Left kidney (tissue), 2 donors: Measurements from ENCODE around the gene CLEC2D. TPM values are rescaled to one million over a fixed set of nuclear protein-coding genes. Genes with fewer than 3 reads are reported as not detected.
"Not testable (repeated sequence)": the region's sequence is repeated elsewhere in the genome, so short reads cannot be mapped to it uniquely, and the experiment has no call there.

Experiments used
- DNase-seq: peaks from one replicate; pipeline ENCODE4 v3.0.0-alpha.2; 2013
- polyA plus RNA-seq: library from polyadenylated mRNA; unstranded; fragments of 120-200 nt; gene quantifications from one replicate; pipeline ENCODE4 v1.2.1, GENCODE V29; 2013; ENCODE audit not compliant: insufficient read length

CLEC2D gene
- polyA plus RNA-seq, 1 donor = 30.5 TPM

DNA sequence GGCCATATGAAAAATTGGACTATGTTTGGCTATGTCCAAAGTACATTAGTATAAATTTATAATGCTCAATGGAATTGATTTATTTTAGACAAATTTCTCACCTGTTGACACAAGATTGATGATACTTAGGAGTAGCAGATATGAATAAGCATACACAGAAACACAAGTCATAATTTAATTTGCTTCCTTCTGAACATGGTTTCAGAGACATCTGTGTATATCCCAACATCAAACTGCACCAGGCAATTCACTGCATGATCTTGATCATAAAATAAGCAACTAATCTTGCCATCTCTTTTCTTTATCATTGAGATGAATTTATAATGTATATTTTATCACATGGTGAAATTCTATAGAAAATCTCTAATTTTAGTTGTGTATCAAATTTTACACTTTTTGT is 59.6 kb downstream of the CLEC2D start:
- DNase-seq = no peak

DNA sequence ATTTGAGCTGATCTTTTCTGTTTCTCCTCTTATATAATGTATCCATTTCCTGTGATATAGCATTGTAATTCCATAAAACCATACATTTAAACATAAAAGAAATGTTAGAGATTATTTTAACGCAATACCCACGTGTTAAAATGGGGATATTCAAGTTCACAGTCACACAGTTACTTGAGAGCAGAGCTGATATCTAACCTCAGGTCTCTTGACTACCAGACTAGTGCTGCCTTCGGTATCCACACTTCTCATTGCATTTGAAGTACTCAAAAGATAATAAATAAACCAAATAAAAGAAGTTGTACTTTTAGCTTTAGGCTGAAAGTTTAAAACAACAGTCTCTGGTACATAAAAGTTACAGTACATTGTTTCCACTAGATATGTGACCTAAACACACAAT is 60.5 kb downstream of the CLEC2D start:
- DNase-seq = no peak

DNA sequence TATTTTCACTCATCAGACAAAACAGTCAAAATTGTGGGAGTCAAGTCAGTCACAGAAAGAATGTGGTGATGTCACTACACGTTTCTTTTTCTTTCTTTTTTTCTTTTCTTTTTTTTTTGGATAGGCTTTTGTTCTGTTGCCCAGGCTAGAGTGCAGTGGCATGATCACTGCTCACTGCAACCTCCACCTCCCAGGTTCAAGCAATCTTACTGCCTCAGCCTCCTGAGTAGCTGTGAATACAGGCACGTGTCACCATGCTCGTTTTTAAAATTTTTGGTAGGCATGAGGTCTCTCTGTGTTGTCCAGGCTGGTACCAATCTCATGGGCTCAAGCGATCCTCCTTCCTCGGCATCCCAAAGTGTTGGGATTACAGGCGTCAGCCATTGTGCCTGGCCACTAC is 61.1 kb downstream of the CLEC2D start:
- DNase-seq = no peak

DNA sequence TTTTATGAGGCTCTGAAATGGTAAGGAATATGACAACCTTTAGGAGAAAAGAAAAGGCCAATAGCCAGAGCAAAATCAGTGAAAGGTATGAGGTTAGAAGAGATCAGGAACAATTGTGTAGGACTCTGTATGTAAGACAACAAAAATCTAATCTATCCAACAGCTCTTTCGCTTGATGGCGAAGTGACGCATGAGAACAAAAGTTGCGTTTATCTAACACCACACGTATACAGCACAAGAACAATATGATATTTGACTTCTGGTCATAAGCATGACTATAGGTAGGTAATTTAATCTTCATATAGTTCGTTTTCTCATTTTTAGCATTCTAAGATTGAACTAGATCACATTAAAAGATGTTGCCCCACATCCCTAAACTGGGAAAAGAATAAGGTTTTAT is 61.9 kb downstream of the CLEC2D start:
- no peak for DNase-seq

DNA sequence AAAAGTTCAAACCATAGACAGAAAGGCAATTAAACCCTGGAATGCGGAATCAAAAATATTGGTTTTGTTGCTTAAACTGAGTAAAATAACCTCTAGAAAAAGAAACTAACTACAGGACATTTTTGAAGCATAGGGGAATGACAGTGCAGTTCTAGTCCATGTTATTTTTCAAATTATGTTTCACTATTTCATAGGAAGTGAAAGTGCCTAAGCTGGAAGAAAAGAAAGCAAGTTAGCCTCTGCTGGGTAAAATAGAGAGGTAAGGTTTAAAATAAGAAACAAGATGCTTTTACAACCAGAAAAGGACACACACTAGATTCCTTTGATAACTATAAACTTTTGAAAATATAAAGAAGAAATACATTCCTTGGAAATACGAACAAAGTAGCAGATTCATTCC is 62.3 kb downstream of the CLEC2D start:
- DNase-seq = no peak

DNA sequence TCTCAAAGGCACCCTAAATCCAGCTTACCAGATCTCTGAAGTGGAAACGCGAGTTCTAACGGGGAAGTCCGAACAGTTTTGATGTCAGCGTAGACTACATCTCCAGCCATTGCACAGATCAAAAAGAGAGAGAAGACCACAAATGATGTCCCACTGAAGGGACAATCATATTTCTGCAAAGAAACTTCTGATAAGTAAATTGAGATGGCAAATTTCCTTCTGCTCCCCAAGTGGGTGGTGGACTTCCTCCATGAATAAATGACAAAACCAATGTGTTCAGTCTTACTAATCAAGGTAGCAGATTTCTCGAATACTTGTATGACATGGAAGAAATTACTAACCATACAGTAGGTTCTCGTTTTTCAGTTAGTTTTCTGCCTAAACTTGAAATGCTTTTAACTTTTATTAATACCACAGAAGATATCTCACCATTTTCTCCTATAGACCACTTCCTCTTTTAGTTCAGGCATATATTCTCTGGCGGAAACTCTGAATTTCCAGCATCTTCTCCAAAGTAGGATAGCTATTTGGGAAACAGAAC is 63.5 kb downstream of the CLEC2D start, which contains the start of gene CLECL1:
Gene CLECL1 (minus strand): TSS at position 177 of the 541 bp plus-strand sequence.
- DNase-seq = no peak

DNA sequence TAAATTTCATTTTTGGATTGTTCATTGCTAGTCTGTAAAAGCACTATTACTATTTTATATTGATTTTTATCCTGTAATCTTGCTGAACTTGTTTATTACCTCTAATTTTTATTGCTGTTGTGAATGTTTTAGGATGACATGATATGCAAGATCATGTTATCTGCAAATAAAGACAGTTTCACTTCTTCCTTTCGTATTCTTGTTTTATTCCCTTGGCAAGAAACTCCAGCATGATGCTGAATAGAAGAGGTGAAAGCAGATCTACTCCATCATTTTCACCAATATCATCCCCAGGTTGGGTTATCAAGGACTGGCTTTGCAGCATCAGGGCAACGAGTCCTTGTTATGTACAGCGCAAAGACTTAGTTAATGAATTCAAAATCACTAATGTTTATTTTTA is 66.1 kb downstream of the CLEC2D start:
- DNase-seq = no peak

DNA sequence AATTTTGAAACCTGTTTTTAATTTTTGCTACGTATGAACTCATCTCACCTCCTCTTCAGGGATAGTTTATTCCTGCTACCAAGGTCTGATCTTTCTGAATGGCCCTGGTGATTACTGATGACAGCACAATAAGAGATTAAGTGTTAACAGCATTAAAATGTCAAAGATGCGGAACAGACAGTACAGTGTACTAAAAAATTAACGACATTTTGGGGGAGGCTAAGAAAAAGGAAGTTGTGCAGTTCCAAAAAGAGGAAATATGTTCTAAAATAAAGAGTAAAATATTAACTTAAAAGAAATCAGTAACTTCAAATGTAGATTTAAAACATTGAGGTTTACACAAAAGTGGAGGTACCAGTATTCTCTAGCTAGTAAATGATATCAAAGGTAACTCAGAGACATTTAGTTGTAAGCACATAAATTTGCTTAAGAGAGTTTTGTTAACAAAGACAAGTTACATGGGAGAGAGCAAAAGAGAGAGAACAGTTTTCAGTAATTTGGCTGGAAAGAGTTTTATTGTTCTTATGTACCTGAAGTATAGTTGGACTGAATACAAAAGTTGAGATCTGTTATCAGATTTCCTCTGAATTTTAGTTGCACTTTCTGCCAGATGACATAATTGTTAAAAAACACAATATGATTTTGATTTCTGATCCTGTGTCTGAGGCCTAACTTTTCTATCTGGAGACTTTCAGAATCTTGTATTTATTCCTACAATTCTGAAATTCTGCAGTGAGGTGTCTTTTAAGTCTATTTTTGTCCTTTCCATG is 67.6 kb downstream of the CLEC2D start:
- no peak for DNase-seq

DNA sequence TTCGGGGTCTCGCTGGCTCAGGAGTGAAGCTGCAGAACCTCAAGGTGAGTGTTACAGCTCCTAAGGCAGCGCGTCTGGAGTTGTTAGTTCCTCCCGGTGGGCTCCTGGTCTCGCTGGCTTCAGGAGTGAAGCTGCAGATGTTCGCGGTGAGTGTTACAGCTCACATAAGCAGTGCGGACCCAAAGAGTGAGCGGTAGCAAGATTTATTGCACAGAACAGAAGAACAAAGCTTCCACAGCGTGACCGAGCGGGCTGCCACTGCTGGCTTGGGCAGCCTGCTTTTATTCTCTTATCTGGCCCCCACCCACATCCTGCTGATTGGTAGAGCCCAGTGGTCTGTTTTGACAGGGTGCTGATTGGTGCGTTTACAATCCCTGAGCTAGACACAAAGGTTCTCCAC is 69.4 kb downstream of the CLEC2D start:
- not testable (repeated sequence) for DNase-seq

DNA sequence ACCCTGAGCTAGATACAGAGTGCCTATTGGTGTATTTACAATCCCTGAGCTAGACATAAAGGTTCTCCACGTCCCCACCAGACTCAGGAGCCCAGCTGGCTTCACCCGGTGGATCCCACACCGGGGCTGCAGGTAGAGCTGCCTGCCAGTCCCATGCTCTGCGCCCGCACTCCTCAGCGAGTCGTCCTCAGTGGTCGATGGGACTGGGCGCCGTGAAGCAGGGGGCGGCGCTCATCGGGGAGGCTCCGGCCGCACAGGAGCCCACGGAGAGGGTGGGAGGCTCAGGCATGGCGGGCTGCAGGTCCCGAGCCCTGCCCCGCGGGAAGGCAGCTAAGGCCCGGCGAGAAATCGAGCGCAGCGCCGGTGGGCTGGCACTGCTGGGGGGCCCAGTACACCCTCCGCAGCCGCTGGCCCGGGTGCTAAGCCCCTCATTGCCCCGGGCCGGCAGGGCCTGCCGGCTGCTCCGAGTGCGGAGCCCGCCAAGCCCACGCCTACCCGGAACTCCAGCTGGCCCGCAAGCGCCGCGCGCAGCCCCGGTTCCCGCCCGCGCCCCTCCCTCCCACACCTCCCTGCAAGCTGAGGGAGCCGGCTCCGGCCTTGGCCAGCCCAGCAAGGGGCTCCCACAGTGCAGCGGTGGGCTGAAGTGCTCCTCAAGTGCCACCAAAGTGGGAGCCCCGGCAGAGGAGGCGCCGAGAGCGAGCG is 70.0 kb downstream of the CLEC2D start:
- not testable (repeated sequence) for DNase-seq

DNA sequence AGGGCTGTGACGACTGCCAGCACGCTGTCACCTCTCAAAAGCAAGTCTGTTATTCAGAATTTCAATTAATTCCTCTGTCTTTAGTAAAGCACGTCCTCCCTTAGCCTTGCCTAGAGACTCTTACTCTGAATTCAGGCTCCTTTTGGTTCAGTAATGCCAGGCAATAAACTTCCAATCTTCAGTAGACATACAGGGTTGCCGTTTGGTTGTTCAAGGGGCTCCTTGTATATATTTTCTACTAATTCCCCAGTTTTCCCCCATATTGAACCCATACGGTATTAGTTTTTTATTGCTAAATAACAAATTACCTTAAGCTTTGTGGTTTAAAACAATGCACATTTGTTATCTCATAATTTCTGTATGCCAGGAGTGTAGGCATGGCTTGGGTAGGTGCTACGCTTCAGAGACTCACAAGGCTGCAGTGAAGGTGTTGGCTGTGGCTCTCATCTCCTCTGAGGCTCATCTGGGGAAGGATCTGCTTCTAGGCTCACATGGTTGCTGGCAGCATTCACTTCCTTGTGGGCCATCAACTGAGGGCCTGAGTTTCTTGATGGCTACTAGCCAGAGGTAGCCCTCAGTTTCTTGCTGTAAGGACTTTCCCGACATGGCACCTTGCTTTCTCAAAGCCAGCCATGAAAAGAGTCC is 70.7 kb downstream of the CLEC2D start:
- no peak for DNase-seq

DNA sequence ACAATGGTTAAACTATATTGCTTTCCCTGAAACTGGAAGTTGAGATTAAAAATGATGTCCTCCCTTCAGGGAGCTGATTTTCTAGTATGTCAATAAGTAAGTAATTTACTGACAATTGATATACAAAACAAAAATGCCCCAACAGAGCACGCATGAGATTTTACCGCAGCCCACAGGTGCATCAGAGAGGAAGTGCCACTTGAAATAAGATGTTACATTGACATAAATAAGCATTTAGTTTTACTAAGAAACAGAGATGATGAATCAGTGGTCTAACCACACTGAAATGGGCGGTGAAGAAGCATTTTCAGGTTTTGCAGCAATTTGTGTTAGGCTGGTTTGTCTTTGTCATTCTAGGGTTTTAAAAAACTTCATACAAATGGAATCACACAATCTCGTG is 72.2 kb downstream of the CLEC2D start:
- DNase-seq = no peak

DNA sequence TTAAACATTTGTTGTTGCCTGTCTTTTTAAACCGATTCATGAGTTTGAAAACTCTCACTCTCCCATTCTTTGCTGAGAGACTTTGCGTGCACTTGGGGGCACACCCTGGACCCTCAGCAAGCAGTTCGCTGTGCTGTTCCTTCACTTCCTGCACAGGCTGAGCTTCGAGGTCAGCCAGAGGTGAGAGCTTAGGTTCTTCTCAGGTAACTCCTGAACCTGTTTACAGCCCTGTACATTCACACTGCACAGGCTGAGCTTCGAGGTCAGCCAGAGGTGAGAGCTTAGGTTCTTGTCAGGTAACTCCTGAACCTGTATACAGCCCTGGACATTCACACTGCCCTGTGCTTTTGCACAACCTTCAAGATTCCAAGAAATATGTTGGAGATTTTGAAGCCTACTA is 73.1 kb downstream of the CLEC2D start:
- DNase-seq = no peak

DNA sequence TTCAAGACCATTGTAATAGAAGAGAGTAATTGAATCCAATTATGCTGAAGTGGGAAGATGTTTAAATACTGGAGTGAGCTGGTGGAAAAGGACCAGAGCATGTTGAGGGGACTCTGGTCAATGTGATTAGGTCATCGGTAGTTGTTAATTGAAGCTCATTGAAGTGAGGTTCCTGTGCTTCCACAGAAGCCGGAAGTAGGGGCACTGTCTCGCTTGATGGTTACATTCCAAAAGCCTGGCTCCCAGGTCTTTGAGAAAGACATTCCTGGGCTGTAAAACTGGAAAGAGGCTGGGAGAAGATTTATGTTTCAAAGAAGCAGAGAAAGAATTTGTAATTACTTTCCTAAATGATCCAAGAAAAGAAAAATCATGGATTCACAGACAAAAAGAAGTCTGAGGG is 75.7 kb downstream of the CLEC2D start:
- no peak for DNase-seq

Other genes with a start within 250 kb of the CLEC2D start
- gene KLRB1, start 61.8 kb upstream of the CLEC2D start, polyA plus RNA-seq = 8.1 TPM
- 0.27 TPM for gene CLECL1, start 63.4 kb downstream of the CLEC2D start, polyA plus RNA-seq
- gene CD69, start 91.2 kb downstream of the CLEC2D start, polyA plus RNA-seq = 1.3 TPM
- 0.78 TPM for gene KLRF1, start 157.8 kb downstream of the CLEC2D start, polyA plus RNA-seq
- 2.6 TPM for gene CLEC2B, start 199.6 kb downstream of the CLEC2D start, polyA plus RNA-seq
- gene KLRF2, start 211.8 kb downstream of the CLEC2D start, polyA plus RNA-seq = not detected